Measurements from ENCODE around the gene PTGDS.

GRCh38 chr9:136988872-136989271 is 11.6 kb downstream of the PTGDS start:
- TF ChIP-seq, protein P1, sequence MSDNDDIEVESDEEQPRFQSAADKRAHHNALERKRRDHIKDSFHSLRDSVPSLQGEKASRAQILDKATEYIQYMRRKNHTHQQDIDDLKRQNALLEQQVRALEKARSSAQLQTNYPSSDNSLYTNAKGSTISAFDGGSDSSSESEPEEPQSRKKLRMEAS (CRISPR knock-in tag; IDR thresholded peaks at IDR 0.05) = no peak
- TF ChIP-seq STAT6 (CRISPR knock-in tag; conservative IDR thresholded peaks at IDR 0.05; ENCODE audit: low read depth) (no peak), RORB (CRISPR knock-in tag; IDR thresholded peaks at IDR 0.05) (no peak), ZNF138 (CRISPR knock-in tag; conservative IDR thresholded peaks at IDR 0.05) (no peak)
- TF ChIP-seq, protein P2, sequence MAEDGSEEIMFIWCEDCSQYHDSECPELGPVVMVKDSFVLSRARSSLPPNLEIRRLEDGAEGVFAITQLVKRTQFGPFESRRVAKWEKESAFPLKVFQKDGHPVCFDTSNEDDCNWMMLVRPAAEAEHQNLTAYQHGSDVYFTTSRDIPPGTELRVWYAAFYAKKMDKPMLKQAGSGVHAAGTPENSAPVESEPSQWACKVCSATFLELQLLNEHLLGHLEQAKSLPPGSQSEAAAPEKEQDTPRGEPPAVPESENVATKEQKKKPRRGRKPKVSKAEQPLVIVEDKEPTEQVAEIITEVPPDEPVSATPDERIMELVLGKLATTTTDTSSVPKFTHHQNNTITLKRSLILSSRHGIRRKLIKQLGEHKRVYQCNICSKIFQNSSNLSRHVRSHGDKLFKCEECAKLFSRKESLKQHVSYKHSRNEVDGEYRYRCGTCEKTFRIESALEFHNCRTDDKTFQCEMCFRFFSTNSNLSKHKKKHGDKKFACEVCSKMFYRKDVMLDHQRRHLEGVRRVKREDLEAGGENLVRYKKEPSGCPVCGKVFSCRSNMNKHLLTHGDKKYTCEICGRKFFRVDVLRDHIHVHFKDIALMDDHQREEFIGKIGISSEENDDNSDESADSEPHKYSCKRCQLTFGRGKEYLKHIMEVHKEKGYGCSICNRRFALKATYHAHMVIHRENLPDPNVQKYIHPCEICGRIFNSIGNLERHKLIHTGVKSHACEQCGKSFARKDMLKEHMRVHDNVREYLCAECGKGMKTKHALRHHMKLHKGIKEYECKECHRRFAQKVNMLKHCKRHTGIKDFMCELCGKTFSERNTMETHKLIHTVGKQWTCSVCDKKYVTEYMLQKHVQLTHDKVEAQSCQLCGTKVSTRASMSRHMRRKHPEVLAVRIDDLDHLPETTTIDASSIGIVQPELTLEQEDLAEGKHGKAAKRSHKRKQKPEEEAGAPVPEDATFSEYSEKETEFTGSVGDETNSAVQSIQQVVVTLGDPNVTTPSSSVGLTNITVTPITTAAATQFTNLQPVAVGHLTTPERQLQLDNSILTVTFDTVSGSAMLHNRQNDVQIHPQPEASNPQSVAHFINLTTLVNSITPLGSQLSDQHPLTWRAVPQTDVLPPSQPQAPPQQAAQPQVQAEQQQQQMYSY (CRISPR knock-in tag; IDR thresholded peaks at IDR 0.05) = no peak
- TF ChIP-seq, protein P3, sequence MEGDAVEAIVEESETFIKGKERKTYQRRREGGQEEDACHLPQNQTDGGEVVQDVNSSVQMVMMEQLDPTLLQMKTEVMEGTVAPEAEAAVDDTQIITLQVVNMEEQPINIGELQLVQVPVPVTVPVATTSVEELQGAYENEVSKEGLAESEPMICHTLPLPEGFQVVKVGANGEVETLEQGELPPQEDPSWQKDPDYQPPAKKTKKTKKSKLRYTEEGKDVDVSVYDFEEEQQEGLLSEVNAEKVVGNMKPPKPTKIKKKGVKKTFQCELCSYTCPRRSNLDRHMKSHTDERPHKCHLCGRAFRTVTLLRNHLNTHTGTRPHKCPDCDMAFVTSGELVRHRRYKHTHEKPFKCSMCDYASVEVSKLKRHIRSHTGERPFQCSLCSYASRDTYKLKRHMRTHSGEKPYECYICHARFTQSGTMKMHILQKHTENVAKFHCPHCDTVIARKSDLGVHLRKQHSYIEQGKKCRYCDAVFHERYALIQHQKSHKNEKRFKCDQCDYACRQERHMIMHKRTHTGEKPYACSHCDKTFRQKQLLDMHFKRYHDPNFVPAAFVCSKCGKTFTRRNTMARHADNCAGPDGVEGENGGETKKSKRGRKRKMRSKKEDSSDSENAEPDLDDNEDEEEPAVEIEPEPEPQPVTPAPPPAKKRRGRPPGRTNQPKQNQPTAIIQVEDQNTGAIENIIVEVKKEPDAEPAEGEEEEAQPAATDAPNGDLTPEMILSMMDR (IDR thresholded peaks at IDR 0.05) = no peak
- TF ChIP-seq, protein P4, sequence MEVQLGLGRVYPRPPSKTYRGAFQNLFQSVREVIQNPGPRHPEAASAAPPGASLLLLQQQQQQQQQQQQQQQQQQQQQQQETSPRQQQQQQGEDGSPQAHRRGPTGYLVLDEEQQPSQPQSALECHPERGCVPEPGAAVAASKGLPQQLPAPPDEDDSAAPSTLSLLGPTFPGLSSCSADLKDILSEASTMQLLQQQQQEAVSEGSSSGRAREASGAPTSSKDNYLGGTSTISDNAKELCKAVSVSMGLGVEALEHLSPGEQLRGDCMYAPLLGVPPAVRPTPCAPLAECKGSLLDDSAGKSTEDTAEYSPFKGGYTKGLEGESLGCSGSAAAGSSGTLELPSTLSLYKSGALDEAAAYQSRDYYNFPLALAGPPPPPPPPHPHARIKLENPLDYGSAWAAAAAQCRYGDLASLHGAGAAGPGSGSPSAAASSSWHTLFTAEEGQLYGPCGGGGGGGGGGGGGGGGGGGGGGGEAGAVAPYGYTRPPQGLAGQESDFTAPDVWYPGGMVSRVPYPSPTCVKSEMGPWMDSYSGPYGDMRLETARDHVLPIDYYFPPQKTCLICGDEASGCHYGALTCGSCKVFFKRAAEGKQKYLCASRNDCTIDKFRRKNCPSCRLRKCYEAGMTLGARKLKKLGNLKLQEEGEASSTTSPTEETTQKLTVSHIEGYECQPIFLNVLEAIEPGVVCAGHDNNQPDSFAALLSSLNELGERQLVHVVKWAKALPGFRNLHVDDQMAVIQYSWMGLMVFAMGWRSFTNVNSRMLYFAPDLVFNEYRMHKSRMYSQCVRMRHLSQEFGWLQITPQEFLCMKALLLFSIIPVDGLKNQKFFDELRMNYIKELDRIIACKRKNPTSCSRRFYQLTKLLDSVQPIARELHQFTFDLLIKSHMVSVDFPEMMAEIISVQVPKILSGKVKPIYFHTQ (CRISPR knock-in tag; IDR thresholded peaks at IDR 0.05) = no peak
